Stimulated activated naive CD8-positive, alpha-beta T cell treated with anti-CD3 and anti-CD28 coated beads, Interleukin-15, Interleukin-2, amounts not matched to agents 100 U/mL and 50 U/mL, for 24 hours (primary cell): ENCODE measurements around the gene ERN1.
"Not testable (repeated sequence)": the region's sequence is repeated elsewhere in the genome, so short reads cannot be mapped to it uniquely, and the experiment has no call there.

Experiments
- ATAC-seq: fragments of 150-1000 bp; cut with Tn5 transposase; one replicate; pipeline ENCODE4 v1.10.0; 2021
- DNase-seq: peaks from one replicate; pipeline ENCODE4 v3.0.0; 2021

The ERN1 gene

GRCh38 chr17:64025732-64026294 is 104.1 kb downstream of the ERN1 start:
- peak; percentile 90 for DNase-seq
- ATAC-seq, result peak; percentile 79

- DNase-seq, result no peak
Measured at GRCh38 chr17:64024781-64025731, 104.9 kb downstream of the ERN1 start.

GRCh38 chr17:64024215-64024654 is 105.7 kb downstream of the ERN1 start:
- no peak for DNase-seq
- no peak for ATAC-seq

More at GRCh38 chr17:64024781-64025731, 104.9 kb downstream of the ERN1 start:
- ATAC-seq, result peak; percentile 36

GRCh38 chr17:64022611-64023063 is 107.3 kb downstream of the ERN1 start:
- DNase-seq, result no peak
- ATAC-seq, result no peak

- DNase-seq (peak; percentile 85), ATAC-seq (peak; percentile 78)
Measured at GRCh38 chr17:64020056-64020766, 109.7 kb downstream of the ERN1 start, which contains the start of gene ICAM2. Gene ICAM2 (minus strand): TSS chr17:64020633. CDS start chr17:64006691, 13,942 bp downstream.

- ATAC-seq, result peak; percentile 2
- DNase-seq, result not testable (repeated sequence)
Measured at GRCh38 chr17:64019551-64019961, 110.4 kb downstream of the ERN1 start.

- DNase-seq (no peak), ATAC-seq (no peak)
Measured at GRCh38 chr17:64017381-64017980, 112.5 kb downstream of the ERN1 start.

GRCh38 chr17:64016974-64017373 is 113.0 kb downstream of the ERN1 start:
- DNase-seq, result no peak
- ATAC-seq, result no peak

- ATAC-seq, result peak; percentile 26
- DNase-seq, result no peak
Measured at GRCh38 chr17:64016231-64016784, 113.6 kb downstream of the ERN1 start.

- ATAC-seq (no peak), DNase-seq (no peak)
Measured at GRCh38 chr17:64015447-64015846, 114.5 kb downstream of the ERN1 start.

- DNase-seq, result no peak
- ATAC-seq, result no peak
Measured at GRCh38 chr17:64009571-64010402, 120.2 kb downstream of the ERN1 start.

- DNase-seq (peak; percentile 2), ATAC-seq (no peak)
Measured at GRCh38 chr17:64008830-64009229, 121.1 kb downstream of the ERN1 start.

- no peak for DNase-seq
- no peak for ATAC-seq
Measured at GRCh38 chr17:64008346-64008745, 121.6 kb downstream of the ERN1 start.

GRCh38 chr17:64007838-64008282 is 122.1 kb downstream of the ERN1 start:
- ATAC-seq (no peak), DNase-seq (no peak)

- DNase-seq, ATAC-seq: not testable (repeated sequence)
Measured at GRCh38 chr17:64007089-64007837, 122.7 kb downstream of the ERN1 start.

- no peak for DNase-seq
- no peak for ATAC-seq
Measured at GRCh38 chr17:64006361-64007088, 123.4 kb downstream of the ERN1 start.

GRCh38 chr17:64005734-64006167 is 124.2 kb downstream of the ERN1 start:
- ATAC-seq (no peak), DNase-seq (no peak)

- DNase-seq (peak; percentile 2), ATAC-seq (no peak)
Measured at GRCh38 chr17:64004903-64005733, 124.8 kb downstream of the ERN1 start.
